Measurements from ENCODE around the gene RASEF.
"Not testable (repeated sequence)": the region's sequence is repeated elsewhere in the genome, so short reads cannot be mapped to it uniquely, and the experiment has no call there.

The RASEF gene

DNA sequence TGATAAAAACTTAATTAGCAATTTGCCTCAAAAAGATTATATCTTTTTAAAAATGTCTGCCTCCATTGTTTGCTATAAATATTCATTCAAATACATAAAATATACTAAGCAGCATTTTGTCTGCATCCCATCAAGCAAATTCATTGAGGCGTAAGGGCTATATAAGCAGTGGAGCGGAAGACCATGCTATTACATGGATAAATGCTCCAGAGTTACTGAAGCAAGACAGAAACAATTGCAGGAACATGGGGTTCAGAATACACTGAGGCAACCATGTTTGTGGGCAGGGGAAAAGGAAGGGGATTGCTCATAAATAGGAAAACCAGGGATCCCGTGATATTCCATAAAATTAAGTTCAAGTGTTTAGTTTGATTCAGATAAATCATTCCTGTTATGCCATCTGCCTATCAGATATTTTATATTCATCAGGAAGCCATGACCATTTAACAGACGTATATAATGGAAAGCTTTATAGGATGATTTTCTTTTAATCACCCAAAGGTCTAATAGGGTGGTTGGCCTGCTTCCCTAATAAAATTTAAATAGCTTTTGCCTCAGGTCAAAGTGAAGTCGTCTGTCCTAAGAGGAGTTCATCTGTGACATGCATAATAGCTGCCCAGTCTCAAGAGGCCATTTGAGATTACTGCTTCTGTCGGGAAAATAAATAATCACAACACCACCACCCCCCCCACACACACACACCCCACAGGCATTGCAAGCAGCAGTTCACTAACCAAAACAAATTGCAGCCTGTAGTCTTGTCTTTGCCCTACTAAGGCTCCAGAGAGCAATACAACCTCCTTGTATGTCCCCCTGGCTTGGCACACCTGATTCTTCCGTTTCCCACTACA lies 105.2 kb downstream of the RASEF start:
- FAIRE-seq (no peak), DNase-seq (ENCODE audit: insufficient read length) (no peak)
- TF ChIP-seq TAF1 (IDR thresholded peaks at IDR 0.05; ENCODE audit: borderline replicate concordance, low read depth, low read length) (no peak), POLR2AphosphoS5 (IDR thresholded peaks at IDR 0.05; ENCODE audit: low read depth, low read length) (no peak), POLR2A (IDR thresholded peaks at IDR 0.05; ENCODE audit: low read depth, low read length) (no peak)

DNA sequence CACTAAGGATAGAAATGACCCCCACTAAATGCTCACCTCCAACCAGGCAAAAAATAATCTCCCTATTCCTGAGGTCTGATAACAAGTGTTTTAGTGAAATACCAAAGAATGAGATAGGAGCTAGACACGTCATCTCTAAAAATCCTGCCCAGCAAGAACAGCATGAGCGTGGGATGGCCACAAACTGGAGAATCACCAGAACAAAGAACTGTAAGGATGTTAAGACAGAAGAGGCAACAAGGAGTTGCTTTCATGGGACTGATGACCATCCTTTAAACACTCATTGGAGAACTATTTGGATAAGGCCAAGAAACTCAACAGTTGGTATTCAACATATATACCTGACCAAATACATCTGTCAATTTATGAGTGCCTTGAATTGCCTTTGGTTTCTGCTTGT lies 113.7 kb downstream of the RASEF start:
- DNase-seq (ENCODE audit: insufficient read length) (no peak), FAIRE-seq (no peak)

DNA sequence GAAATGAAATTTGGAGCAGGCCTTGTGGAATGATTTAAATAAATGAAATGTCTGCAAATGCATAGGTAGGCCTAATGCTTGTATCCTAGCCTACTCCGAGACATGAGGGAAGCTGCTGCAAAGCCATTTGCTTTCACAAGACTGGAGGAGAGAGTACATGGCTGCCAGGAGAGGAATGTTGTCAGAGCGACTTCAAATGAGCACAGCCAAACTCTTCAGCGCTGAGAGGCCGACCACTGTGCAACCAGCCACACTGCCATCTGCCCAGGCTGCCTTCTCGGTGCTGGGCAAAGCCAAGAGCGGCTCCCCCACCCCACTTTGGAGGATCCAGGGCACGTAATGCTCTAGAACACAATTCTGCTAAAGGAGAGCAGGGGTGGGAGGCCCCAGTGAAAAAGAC lies 122.6 kb downstream of the RASEF start:
- FAIRE-seq = no peak
- no peak for DNase-seq (ENCODE audit: insufficient read length)
- TF ChIP-seq TAF1 (IDR thresholded peaks at IDR 0.05; ENCODE audit: borderline replicate concordance, low read depth, low read length) (no peak), POLR2AphosphoS5 (IDR thresholded peaks at IDR 0.05; ENCODE audit: low read depth, low read length) (no peak), POLR2A (IDR thresholded peaks at IDR 0.05; ENCODE audit: low read depth, low read length) (no peak)

More for the DNA sequence above, 113.7 kb downstream of the RASEF start:
- TF ChIP-seq POLR2AphosphoS5 (IDR thresholded peaks at IDR 0.05; ENCODE audit: low read depth, low read length) (no peak), POLR2A (IDR thresholded peaks at IDR 0.05; ENCODE audit: low read depth, low read length) (no peak), TAF1 (IDR thresholded peaks at IDR 0.05; ENCODE audit: borderline replicate concordance, low read depth, low read length) (no peak)

DNA sequence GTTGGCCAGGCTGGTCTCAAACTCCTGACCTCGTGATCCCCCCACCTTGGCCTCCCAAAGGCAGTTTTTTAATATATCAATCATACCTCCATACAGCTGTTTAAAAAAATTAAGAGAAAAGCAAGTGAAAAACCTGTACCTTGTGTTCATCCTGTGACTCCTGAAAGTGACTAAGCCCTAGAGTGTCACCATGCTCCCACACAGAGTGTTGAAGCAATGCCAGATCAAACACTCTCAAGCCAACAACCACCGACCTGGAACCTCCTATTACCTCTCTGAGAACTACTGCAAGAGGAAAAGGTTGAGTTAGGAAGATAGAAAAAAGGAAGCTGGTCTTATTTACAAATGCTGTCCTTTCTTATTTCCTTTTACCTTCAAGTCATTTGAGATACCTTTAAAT lies 123.5 kb downstream of the RASEF start:
- FAIRE-seq (no peak), DNase-seq (ENCODE audit: insufficient read length) (no peak)
- TF ChIP-seq TAF1 (IDR thresholded peaks at IDR 0.05; ENCODE audit: borderline replicate concordance, low read depth, low read length) (no peak), POLR2AphosphoS5 (IDR thresholded peaks at IDR 0.05; ENCODE audit: low read depth, low read length) (no peak), POLR2A (IDR thresholded peaks at IDR 0.05; ENCODE audit: low read depth, low read length) (no peak)

DNA sequence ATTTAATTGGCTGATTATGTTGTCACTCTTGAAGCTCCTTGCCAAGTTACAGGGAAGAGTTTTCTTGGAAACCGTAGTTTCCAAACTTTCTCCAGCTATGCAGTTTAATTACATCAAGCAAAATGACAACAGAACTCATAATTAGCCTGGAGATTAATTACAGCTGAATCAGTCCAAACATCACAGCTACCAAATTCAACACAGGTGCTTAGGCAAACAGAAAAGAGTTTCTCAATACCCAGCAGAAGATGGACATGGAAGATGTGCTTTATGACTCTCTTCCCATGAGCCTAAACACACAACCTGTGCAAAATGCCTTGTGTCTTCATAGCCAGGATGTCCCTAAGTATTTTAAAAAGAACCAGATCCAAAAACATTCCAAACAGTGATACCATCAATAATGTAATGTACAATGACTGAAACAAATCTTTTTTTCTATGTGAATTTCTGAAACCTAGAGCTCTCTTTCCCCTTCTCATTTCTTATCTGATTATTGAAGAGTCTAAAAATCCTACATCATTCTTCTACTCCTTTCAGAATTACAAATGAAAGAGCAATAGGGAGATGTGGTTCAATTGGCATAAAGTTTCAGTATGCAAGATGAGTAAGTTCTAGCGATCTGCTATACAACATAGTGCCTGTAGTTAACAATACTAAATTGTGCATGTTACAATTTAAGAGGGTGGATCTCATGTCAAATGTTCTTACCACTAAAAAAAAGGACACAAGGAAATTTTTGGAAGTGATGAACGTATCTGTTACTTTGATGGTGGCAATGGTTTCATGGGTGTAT lies 124.3 kb downstream of the RASEF start:
- FAIRE-seq (no peak), DNase-seq (ENCODE audit: insufficient read length) (no peak)
- no peak for TF ChIP-seq POLR2AphosphoS5 (IDR thresholded peaks at IDR 0.05; ENCODE audit: low read depth, low read length)
- TF ChIP-seq TAF1 (IDR thresholded peaks at IDR 0.05; ENCODE audit: borderline replicate concordance, low read depth, low read length) = no peak
- TF ChIP-seq POLR2A (IDR thresholded peaks at IDR 0.05; ENCODE audit: low read depth, low read length) = no peak

DNA sequence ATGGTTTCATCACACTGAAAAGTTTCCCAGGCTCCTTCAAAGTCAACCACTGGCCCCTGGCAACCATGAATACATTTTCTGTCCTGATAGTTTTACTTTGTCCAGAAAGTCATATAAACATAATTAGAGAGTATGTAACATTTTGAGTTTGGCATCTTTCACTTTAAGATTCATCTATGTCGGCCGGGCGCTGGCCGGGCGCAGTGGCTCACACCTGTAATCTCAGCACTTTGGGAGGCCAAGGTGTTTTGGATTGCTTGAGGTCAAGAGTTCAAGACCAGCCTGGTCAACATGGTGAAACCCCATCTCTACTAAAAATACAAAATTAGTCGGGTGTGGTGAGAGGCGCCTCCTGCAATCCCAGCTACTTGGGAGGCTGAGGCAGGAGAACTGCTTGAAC lies 126.4 kb downstream of the RASEF start:
- FAIRE-seq; DNase-seq (ENCODE audit: insufficient read length): not testable (repeated sequence)

DNA sequence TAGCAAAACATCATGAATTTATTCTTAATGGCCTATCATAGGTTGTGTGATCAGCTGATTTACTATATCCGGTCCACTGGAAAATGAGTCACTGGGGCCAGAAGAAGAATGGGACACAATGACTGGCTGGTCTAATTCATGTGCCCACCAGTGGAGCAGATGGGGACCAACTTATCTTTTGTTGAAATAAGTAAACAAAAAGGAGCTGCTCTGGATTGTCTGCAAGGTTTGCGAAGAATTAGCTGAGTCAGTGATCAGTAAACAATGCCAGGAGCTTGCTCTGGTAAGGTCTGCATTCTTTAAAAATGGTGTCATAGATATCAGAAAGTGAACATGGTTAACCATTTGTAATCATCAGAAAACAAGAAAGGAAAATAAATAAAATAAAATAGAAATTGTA lies 128.0 kb downstream of the RASEF start:
- TF ChIP-seq TAF1 (IDR thresholded peaks at IDR 0.05; ENCODE audit: borderline replicate concordance, low read depth, low read length) (no peak), POLR2AphosphoS5 (IDR thresholded peaks at IDR 0.05; ENCODE audit: low read depth, low read length) (no peak), POLR2A (IDR thresholded peaks at IDR 0.05; ENCODE audit: low read depth, low read length) (no peak)

DNA sequence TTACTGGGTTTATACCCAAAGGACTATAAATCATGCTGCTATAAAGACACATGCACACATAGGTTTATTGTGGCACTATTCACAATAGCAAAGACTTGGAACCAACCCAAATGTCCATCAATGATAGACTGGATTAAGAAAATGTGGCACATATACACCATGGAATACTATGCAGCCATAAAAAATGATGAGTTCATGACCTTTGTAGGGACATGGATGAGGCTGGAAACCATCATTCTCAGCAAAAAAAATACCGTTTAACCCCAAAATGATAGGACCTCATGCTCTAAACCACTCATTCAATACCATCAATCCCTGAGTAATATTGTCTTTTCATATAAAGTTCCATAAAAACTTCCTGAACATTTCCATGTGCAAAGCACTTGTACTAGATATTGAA lies 128.9 kb downstream of the RASEF start:
- FAIRE-seq; DNase-seq (ENCODE audit: insufficient read length): not testable (repeated sequence)

More for the DNA sequence above, 128.0 kb downstream of the RASEF start:
- DNase-seq (ENCODE audit: insufficient read length) = no peak
- FAIRE-seq = no peak

DNA sequence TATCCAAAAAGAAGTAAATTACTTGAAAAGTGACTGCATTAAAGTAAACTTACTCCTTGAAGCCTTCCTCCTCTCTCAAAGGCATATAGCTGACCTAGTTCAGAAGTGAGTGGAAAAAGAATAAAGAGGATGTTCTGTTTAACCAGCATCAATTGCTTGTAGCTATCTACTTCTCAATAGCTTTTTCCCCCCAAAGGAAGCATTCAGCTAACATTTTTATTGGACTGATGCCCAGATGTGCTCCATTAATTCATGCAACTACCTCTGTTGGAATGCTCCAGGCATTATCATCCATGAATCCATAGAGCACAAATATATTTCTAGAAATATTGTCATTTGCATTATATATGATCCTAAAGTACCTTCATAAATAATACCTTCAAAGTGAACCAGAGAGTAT lies 132.8 kb downstream of the RASEF start:
- DNase-seq (ENCODE audit: insufficient read length) (no peak), FAIRE-seq (no peak)
- TF ChIP-seq POLR2A (IDR thresholded peaks at IDR 0.05; ENCODE audit: low read depth, low read length) = no peak
- TF ChIP-seq TAF1 (IDR thresholded peaks at IDR 0.05; ENCODE audit: borderline replicate concordance, low read depth, low read length) = no peak
- TF ChIP-seq POLR2AphosphoS5 (IDR thresholded peaks at IDR 0.05; ENCODE audit: low read depth, low read length) = no peak

All from GM12892 (cell line).